Ovary (tissue), 9 donors: ENCODE measurements around the gene PDE7B. TPM values are rescaled to one million over a fixed set of nuclear protein-coding genes. Genes with fewer than 3 reads are reported as not detected.

Source experiments
- DNase-seq, 5 donors: peaks; one replicate each; pipeline ENCODE4 v3.0.0-alpha.2; 2019 to 2020
- H3K27ac ChIP-seq, 2 donors: fragments of 200-600 bp; one replicate each; pipeline versions ENCODE4 v1.5.1 to v1.8.0; 2019 to 2022
- H3K27me3 ChIP-seq: fragments of 200-600 bp; one replicate; pipeline ENCODE4 v1.8.0; 2022
- H3K36me3 ChIP-seq: fragments of 200-600 bp; sonication (generic); one replicate; pipeline ENCODE4 v1.5.1; 2019
- H3K4me1 ChIP-seq: one replicate; pipeline ENCODE4 v1.8.1; 2013; ENCODE audit warnings: mild to moderate bottlenecking, moderate library complexity; ENCODE audit not compliant: insufficient read depth
- H3K4me3 ChIP-seq: fragments of 200-600 bp; sonication (generic); one replicate; pipeline ENCODE4 v1.5.1; 2017
- H3K9me3 ChIP-seq, 2 donors: fragments of 200-600 bp in 1 of 2; sonication (generic) in 1 of 2; one replicate each; pipeline versions ENCODE4 v1.5.1 to v1.8.1; 2013 to 2019; ENCODE audit warnings: mild to moderate bottlenecking in 1 of 2, moderate library complexity in 1 of 2
- EP300 ChIP-seq: sonication (generic); formaldehyde crosslinking; IDR thresholded peaks from one replicate; pipeline ENCODE4 v1.6.1; 2017; ENCODE audit warnings: antibody characterized with exemption
- POLR2A ChIP-seq: fragments of 450-650 bp; IDR thresholded peaks from one replicate; pipeline ENCODE4 v1.6.1; 2017; ENCODE audit warnings: antibody characterized with exemption, mild to moderate bottlenecking, moderate library complexity
- WGBS, 3 donors: extraction: QIAGEN DNeasy Blood & Tissue Kit in 1 of 3; methylation state at CpG; one replicate each; pipeline versions ENCODE4 v1.1.5 to v1.1.7; 2013 to 2017; 5-methylcytosine and 5-hydroxymethylcytosine counted together
- intact Hi-C, 4 donors: fragments of 100-400 bp; cut with DNase I; formaldehyde crosslinking; loops; one replicate each; pipeline versions ENCODE4 v1.11.0 to v1.15.1; 2022 to 2023
- polyA plus RNA-seq, 2 donors: library from polyadenylated mRNA; stranded (reverse); fragments of 200-250 nt in 1 of 2; fragments of 350-450 nt in 1 of 2; fragmentation: Illumina TruSeq in 1 of 2; extraction: RNeasy Lipid Tissue Mini Kit (QIAGEN cat#74804) in 1 of 2; gene quantifications; one replicate each; pipeline ENCODE4 v1.2.3, GENCODE V29; 2013 to 2014
- total RNA-seq, 7 donors: library from RNA; depleted of rRNA in 2 of 7; stranded (reverse); fragments of >200 nt in 2 of 7; fragmentation: NEBNext Ultra II Directional in 3 of 7; extraction: Animal tissue kit (Norgen Biotek cat#: 25700) in 3 of 7; gene quantifications; one replicate each; pipeline versions ENCODE4 v1.1.0 to v1.2.4, GENCODE V29; 2016 to 2023
- TF ChIP-seq, protein P1 (sequence below), 3 donors: fragments of 450-650 bp in 2 of 3; fragments of 200-600 bp in 1 of 3; IDR thresholded peaks; one replicate each; pipeline versions ENCODE4 v1.5.1 to v1.8.0; 2016 to 2022; ENCODE audit warnings: antibody characterized with exemption in 3 of 3, mild to moderate bottlenecking in 1 of 3
- donor health status: DM: no; HTN: no; CAD: no; lungs with moderate emphysema.
- donor health status: DM: no; HTN: no; CAD: no.
- donor health status: Bipolar disorder and iron deficiency.
- donor health status: DM: yes; HTN: yes; CAD: no.
- donor health status: DM: no; HTN: no; CAD: no.
- donor health status: DM: yes; HTN: yes; CAD: no.

Gene PDE7B
- total and polyA plus RNA-seq, 9 donors, result 11.6 to 62.7 (median 21.6) TPM

DNA sequence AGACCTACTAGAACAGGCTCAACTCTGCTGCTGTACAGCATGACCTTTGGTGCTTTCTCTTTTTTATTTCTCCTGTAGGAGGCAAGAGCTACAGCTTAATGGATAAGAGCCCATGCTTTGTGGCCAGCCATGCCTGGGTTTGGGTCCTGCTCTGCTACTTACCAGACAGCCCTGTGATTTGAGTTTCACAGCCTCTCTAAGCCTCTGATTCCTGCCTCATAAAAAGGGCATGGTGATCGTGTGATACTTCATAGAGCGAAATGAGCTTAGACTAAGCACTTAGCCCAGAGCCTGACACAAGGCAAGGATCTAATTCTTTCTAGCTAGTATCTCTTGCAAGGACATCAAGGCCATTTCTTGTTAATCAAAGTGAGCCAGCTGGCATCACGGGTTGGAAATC lies 19.3 kb upstream of the PDE7B start:
- Histone ChIP-seq H3K4me1 (peaks cover 3% of the 10 kb centered on the region), H3K4me3 (no peak overlapping the region), H3K27ac (no peak overlapping the region), H3K36me3 (no peaks in the 10 kb centered on the region), H3K9me3 (no peaks in the 10 kb centered on the region), H3K27me3 (no peaks in the 10 kb centered on the region)
- TF ChIP-seq POLR2A (no peak), EP300 (no peak)
- TF ChIP-seq, protein P1, sequence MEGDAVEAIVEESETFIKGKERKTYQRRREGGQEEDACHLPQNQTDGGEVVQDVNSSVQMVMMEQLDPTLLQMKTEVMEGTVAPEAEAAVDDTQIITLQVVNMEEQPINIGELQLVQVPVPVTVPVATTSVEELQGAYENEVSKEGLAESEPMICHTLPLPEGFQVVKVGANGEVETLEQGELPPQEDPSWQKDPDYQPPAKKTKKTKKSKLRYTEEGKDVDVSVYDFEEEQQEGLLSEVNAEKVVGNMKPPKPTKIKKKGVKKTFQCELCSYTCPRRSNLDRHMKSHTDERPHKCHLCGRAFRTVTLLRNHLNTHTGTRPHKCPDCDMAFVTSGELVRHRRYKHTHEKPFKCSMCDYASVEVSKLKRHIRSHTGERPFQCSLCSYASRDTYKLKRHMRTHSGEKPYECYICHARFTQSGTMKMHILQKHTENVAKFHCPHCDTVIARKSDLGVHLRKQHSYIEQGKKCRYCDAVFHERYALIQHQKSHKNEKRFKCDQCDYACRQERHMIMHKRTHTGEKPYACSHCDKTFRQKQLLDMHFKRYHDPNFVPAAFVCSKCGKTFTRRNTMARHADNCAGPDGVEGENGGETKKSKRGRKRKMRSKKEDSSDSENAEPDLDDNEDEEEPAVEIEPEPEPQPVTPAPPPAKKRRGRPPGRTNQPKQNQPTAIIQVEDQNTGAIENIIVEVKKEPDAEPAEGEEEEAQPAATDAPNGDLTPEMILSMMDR (IDR thresholded peaks at IDR 0.05), result no peak
- DNase-seq, result no peak
- 73 to 81% (median 78%) methylated on average over 3 of the region's 3 CpGs for WGBS, 3 donors
- intact Hi-C loops, result no loop called here

DNA sequence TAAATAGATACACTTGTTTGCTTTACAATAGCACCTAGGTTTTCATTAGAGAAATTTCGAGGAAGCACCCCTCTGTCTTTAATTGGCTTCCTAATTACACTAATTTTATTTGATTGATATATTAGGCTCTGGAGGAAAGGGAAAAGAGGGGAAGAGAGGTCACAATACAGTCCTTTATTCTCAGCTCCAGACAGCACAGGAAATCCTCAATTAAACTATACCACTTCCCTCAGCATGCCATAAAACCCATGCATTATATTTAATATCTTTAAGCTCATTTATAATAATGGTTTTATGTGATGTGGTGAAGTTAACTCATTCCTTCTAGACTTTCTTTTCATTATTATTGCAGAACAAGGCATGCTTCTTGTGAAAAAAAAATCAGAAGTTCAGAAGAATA lies 17.7 kb upstream of the PDE7B start:
- TF ChIP-seq EP300 (no peak), POLR2A (no peak)
- TF ChIP-seq, protein P1 (IDR thresholded peaks at IDR 0.05), result no peak
- Histone ChIP-seq H3K27ac (no peak overlapping the region), H3K9me3 (no peaks in the 10 kb centered on the region), H3K4me1 (peaks cover 3% of the 10 kb centered on the region), H3K36me3 (no peaks in the 10 kb centered on the region), H3K4me3 (no peak overlapping the region), H3K27me3 (no peaks in the 10 kb centered on the region)
- DNase-seq, result no peak
- intact Hi-C loops, result no loop called here
- WGBS, 3 donors, result 65 to 87% (median 69%) methylated on average over 1 of the region's 1 CpG

DNA sequence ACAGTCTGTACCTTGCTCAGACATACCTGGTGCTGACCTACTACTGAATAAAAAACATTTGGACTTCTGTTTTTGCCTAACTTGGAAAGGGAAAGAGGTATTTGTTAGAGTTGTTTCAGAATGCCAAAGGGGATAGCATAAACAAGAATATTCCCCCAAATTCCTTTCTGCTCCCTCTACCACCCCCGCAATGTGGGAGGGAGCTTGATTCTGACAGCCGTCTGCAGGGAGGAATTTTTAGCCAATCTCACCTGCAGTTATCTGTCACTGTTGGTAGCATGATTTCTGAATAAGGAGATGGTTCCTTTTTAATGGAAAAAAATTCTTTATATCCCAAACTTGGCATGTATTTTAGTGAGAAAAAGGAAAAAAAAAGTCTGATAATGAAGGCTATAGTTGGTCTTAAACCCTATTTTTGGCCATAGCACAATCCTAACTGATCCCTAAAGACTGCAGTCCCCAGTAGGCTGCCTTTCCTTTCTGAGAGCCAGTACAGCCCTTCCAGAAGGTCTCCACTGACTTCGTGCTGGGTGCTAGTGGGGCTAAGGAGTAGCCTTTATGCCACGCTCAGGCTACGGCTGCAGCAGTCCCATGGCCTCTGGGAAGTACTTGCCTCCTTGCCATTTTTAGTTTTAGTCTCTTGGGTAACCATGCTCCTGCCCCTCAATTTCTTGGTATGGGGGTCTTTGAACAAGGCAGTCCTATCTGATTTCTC lies 13.6 kb upstream of the PDE7B start:
- no peaks in the 10 kb centered on the region for H3K27me3 ChIP-seq
- intact Hi-C loops, result no loop called here
- H3K27ac ChIP-seq, result no peak overlapping the region
- 76 to 80% (median 79%) methylated on average over 5 of the region's 5 CpGs for WGBS, 3 donors
- no peaks in the 10 kb centered on the region for H3K9me3 ChIP-seq
- no peak overlapping the region for H3K4me3 ChIP-seq
- TF ChIP-seq POLR2A, result no peak
- TF ChIP-seq EP300, result no peak
- TF ChIP-seq, protein P1 (IDR thresholded peaks at IDR 0.05), result no peak
- H3K36me3 ChIP-seq, result no peaks in the 10 kb centered on the region
- DNase-seq, result no peak
- H3K4me1 ChIP-seq, result no peaks in the 10 kb centered on the region

DNA sequence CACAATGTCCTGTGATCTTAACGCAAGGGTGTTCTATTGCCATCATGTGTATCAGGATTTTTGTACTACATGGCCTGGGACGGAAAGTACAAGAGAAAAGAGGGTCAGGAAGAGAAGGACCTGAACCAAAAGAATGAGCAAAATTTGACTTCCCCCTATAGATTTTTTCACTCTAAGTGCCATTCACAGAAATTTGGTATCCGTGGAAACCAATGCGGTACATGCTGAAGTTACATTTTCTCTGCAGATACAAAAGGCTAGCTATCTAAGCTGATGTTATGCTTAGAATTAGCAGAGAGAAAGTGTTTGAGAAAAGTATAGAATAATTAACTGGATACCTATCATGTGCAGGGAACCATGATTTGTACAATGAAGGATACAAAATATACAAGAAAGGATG lies 12.4 kb upstream of the PDE7B start:
- Histone ChIP-seq H3K36me3 (no peaks in the 10 kb centered on the region), H3K4me3 (no peak overlapping the region), H3K27me3 (no peaks in the 10 kb centered on the region), H3K27ac (no peak overlapping the region), H3K9me3 (no peaks in the 10 kb centered on the region), H3K4me1 (no peaks in the 10 kb centered on the region)
- DNase-seq, result no peak
- intact Hi-C loops, result no loop called here
- 97 to 100% (median 98%) methylated on average over 4 of the region's 4 CpGs for whole genome bisulfite sequencing, 3 donors
- no peak for TF ChIP-seq POLR2A
- TF ChIP-seq EP300, result no peak
- TF ChIP-seq, protein P1 (IDR thresholded peaks at IDR 0.05), result no peak
